ENCODE data around the gene ECE2. TPM values are rescaled to one million over a fixed set of nuclear protein-coding genes. Genes with fewer than 3 reads are reported as not detected.

ECE2 gene
- total RNA-seq, 1 donor from 2014 or later: not detected

DNA sequence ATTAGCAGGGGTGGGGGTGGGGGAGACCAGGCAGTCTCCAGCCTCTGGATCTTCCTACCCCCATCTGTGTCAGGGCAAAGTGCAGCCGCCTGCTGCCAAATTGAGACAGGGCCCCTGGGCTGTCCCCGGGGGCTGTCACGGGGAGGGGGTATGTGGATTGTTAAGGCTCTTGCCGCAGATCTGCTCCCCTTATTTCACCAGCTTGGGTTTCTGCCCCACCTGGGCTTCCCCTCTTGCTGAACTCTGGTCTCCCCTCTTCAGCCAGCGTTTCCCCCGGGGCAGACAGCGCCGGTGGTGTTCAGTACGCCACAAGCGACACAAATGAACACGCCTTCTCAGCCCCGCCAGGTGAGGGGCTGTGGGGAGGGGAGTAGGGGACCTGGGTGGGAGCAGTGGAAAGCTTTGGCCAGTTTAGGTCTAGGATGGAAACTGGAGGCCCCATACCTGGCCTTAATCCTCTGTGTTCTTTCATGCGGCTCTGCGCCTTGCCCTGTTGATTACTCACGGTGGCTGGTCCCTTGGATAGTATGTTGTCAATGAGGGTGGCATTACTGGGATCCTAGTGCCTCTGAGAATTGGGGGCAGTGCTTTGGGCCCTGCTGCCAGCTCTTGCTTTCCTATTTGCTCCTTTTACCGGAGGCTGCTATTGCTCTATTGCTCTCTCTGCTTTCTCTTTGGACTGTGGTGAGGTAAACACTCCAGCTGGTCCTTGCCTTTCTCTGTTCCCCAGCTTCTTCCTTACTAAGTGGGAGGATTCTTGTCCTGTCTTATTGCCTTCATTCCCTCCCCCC lies 40.2 kb downstream of the ECE2 start:
- TF ChIP-seq, protein P1, sequence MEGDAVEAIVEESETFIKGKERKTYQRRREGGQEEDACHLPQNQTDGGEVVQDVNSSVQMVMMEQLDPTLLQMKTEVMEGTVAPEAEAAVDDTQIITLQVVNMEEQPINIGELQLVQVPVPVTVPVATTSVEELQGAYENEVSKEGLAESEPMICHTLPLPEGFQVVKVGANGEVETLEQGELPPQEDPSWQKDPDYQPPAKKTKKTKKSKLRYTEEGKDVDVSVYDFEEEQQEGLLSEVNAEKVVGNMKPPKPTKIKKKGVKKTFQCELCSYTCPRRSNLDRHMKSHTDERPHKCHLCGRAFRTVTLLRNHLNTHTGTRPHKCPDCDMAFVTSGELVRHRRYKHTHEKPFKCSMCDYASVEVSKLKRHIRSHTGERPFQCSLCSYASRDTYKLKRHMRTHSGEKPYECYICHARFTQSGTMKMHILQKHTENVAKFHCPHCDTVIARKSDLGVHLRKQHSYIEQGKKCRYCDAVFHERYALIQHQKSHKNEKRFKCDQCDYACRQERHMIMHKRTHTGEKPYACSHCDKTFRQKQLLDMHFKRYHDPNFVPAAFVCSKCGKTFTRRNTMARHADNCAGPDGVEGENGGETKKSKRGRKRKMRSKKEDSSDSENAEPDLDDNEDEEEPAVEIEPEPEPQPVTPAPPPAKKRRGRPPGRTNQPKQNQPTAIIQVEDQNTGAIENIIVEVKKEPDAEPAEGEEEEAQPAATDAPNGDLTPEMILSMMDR (IDR thresholded peaks at IDR 0.05; ENCODE audit: borderline replicate concordance): no peak
- H3K27me3 ChIP-seq (ENCODE audit: low read depth): no peaks in the 10 kb centered on the region
- DNase-seq: no peak
- H3K4me3 ChIP-seq: peak overlapping the region; percentile 83
- peaks cover 63% of the 10 kb centered on the region for H3K4me1 ChIP-seq
- intact Hi-C loops (cut with micrococcal nuclease): no loop called here
- peaks cover 29% of the 10 kb centered on the region for H3K36me3 ChIP-seq
- H3K27ac ChIP-seq (replicated peaks): peak overlapping the region; percentile 98
- no peaks in the 10 kb centered on the region for H3K9me3 ChIP-seq (replicated peaks)

DNA sequence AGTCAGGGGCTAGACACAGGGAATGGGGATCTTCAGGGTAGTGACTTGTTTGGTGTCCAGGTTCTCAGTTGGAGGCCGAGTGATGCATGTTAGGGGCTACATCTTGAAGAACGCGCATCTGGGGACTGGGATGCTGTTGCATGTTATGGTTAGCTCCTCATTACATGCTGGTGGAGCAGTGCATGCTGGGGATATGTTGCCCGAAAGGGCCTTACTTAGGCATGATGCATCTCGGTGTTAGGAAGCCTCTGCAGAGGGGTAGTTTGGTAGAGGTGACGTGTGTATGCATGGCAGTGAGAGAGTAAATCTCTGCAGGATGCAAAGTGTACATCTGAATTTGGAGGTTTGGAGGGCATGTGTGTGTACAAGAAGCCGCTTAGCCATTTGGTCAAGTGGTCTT lies 41.0 kb downstream of the ECE2 start:
- Histone ChIP-seq H3K4me1 (peaks cover 71% of the 10 kb centered on the region), H3K4me3 (peak overlapping the region; percentile 83), H3K27me3 (ENCODE audit: low read depth) (no peaks in the 10 kb centered on the region), H3K9me3 (replicated peaks) (no peaks in the 10 kb centered on the region), H3K27ac (replicated peaks) (peak overlapping the region; percentile 98), H3K36me3 (peaks cover 36% of the 10 kb centered on the region)
- intact Hi-C loops (cut with micrococcal nuclease): no loop called here
- TF ChIP-seq, protein P1 (IDR thresholded peaks at IDR 0.05; ENCODE audit: borderline replicate concordance): no peak
- DNase-seq: no peak

DNA sequence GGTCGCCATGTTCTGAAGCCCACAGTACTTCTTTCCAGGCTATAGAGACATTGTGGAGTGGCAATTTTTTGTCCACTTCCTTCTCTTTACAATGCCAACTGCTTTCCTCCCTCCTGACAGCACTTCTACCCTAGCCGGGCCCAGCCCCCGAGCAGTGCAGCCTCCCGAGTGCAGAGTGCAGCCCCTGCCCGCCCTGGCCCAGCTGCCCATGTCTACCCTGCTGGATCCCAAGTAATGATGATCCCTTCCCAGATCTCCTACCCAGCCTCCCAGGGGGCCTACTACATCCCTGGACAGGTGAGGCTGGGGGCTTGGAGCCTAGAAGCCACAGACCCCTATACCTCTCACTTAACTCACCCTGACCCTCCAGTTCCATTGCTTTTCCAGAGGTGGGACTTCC lies 41.4 kb downstream of the ECE2 start:
- no peak for DNase-seq
- no peaks in the 10 kb centered on the region for H3K9me3 ChIP-seq (replicated peaks)
- intact Hi-C loops (cut with micrococcal nuclease): no loop called here
- TF ChIP-seq, protein P1 (IDR thresholded peaks at IDR 0.05; ENCODE audit: borderline replicate concordance): no peak
- H3K4me1 ChIP-seq: peaks cover 75% of the 10 kb centered on the region
- H3K36me3 ChIP-seq: peaks cover 40% of the 10 kb centered on the region
- no peaks in the 10 kb centered on the region for H3K27me3 ChIP-seq (ENCODE audit: low read depth)
- peak overlapping the region; percentile 92 for H3K27ac ChIP-seq (replicated peaks)
- H3K4me3 ChIP-seq: peak overlapping the region; percentile 83

DNA sequence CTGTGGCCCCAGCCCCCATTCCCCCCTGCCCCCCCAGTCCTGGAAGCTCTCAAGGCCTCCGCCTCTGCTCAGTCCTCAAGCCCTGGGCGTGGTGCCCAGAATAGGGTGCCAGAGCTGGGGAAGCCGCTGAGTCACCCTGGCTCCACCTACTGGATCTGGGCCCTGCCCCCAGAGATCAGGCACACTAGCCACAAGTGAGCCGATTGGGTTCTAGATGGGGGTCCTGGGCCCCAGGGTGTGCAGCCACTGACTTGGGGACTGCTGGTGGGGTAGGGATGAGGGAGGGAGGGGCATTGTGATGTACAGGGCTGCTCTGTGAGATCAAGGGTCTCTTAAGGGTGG lies 44.3 kb downstream of the ECE2 start:
- H3K4me1 ChIP-seq: peaks cover 91% of the 10 kb centered on the region
- H3K36me3 ChIP-seq: peaks cover 69% of the 10 kb centered on the region
- peak; percentile 97 for DNase-seq
- no peaks in the 10 kb centered on the region for H3K27me3 ChIP-seq (ENCODE audit: low read depth)
- H3K4me3 ChIP-seq: peak overlapping the region; percentile 56
- intact Hi-C loops (cut with micrococcal nuclease): no loop called here
- peak overlapping the region; percentile 92 for H3K27ac ChIP-seq (replicated peaks)
- TF ChIP-seq, protein P1 (IDR thresholded peaks at IDR 0.05; ENCODE audit: borderline replicate concordance): no peak
- no peaks in the 10 kb centered on the region for H3K9me3 ChIP-seq (replicated peaks)

DNA sequence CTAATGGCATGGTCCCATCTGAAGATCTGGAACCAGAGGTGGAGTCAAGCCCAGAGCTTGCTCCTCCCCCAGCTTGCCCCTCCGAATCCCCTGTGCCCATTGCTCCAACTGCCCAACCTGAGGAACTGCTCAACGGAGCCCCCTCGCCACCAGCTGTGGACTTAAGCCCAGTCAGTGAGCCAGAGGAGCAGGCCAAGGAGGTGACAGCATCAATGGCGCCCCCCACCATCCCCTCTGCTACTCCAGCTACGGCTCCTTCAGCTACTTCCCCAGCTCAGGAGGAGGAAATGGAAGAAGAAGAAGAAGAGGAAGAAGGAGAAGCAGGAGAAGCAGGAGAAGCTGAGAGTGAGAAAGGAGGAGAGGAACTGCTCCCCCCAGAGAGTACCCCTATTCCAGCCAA lies 45.8 kb downstream of the ECE2 start:
- intact Hi-C loops (cut with micrococcal nuclease): no loop called here
- Histone ChIP-seq H3K4me3 (no peak overlapping the region), H3K27me3 (ENCODE audit: low read depth) (no peaks in the 10 kb centered on the region), H3K9me3 (replicated peaks) (no peaks in the 10 kb centered on the region), H3K27ac (replicated peaks) (peak overlapping the region; percentile 92), H3K36me3 (peaks cover 85% of the 10 kb centered on the region), H3K4me1 (peaks cover 75% of the 10 kb centered on the region)
- no peak for DNase-seq
- TF ChIP-seq, protein P1 (IDR thresholded peaks at IDR 0.05; ENCODE audit: borderline replicate concordance): no peak

All from left ventricle myocardium inferior (tissue), 1 donor.